ENCODE measurements around the gene RPS21. TPM values are rescaled to one million over a fixed set of nuclear protein-coding genes. Genes with fewer than 3 reads are reported as not detected.

Gene RPS21
- total and polyA plus RNA-seq, 10 of the 15 experiments (the other 5 are each of a cell fraction or from before 2014, with no cell fraction given): 1,474 to 4,987 (median 2,439) TPM

DNA sequence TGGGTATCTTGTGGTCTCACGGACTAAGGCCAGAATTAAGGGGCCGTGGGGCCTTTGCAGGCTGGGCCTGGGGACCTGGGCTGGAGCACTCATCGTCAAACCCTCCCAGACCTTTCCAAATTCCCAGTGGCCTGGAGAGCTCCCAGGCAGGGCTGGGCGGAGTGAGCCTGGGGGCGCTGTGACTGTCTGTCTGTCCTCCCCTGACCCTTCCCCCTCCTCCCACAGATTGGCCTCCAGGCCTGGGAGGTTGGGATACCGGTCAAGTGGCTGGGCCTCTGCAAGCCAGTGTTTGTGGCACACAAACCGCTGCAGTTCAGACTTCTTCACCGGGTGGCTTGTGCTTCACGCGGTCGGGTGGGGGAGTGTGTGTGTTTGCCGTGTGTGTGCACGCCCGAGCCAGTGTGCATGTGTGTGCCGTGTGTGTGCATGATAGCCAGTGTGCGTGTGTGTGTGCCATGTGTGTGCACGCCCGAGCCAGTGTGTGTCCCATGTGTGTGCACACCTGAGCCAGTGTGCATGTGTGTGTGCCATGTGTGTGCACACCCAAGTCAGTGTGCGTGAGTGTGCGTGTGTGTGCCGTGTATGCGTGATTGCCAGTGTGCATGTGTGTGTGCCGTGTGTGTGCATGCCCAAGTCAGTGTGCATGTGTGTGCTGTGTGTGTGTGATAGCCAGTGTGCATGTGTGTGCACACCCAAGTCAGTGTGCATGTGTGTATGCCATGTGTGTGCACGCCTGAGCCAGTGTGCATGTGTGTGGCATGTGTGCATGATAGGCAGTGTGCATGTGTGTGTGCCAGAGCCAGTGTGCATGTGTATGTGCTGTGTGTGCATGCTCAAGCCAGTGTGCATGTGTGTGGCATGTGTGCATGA, 34.2 kb downstream of the RPS21 start:
- in situ Hi-C loops (cut with MboI) (no loop called here), intact Hi-C loops (cut with micrococcal nuclease; ENCODE audit: unreplicated experiment) (no loop called here)
- H3K79me2 ChIP-seq (ENCODE audit: control insufficient read depth, insufficient read depth, low read length): no peaks in the 10 kb centered on the region
- ChIA-PET POLR2A (no interaction called here), CTCF (no interaction called here), SMC1A (ENCODE audit: uncharacterized antibody, unreplicated experiment) (no interaction called here), RAD21 (ENCODE audit: unreplicated experiment) (no interaction called here)
- BruUV-seq (replicated peaks): no TSS peak
- ATAC-seq: no peak
- FAIRE-seq: no peak
- TF ChIP-seq, protein P1, sequence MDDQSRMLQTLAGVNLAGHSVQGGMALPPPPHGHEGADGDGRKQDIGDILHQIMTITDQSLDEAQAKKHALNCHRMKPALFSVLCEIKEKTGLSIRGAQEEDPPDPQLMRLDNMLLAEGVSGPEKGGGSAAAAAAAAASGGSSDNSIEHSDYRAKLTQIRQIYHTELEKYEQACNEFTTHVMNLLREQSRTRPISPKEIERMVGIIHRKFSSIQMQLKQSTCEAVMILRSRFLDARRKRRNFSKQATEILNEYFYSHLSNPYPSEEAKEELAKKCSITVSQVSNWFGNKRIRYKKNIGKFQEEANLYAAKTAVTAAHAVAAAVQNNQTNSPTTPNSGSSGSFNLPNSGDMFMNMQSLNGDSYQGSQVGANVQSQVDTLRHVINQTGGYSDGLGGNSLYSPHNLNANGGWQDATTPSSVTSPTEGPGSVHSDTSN (IDR thresholded peaks at IDR 0.05; ENCODE audit: insufficient replicate concordance, low read depth, low read length): peak; percentile 52
- TF ChIP-seq, protein P2, sequence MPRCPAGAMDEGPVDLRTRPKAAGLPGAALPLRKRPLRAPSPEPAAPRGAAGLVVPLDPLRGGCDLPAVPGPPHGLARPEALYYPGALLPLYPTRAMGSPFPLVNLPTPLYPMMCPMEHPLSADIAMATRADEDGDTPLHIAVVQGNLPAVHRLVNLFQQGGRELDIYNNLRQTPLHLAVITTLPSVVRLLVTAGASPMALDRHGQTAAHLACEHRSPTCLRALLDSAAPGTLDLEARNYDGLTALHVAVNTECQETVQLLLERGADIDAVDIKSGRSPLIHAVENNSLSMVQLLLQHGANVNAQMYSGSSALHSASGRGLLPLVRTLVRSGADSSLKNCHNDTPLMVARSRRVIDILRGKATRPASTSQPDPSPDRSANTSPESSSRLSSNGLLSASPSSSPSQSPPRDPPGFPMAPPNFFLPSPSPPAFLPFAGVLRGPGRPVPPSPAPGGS (IDR thresholded peaks at IDR 0.05; ENCODE audit: borderline replicate concordance, insufficient read depth, low read depth, low read length, poor library complexity, severe bottlenecking): peak; percentile 89
- no peak for TF ChIP-seq RBBP5 (conservative IDR thresholded peaks at IDR 0.05)
- H3K27ac ChIP-seq (ENCODE audit: control insufficient read depth, insufficient read depth): no peak overlapping the region
- no peak overlapping the region for H3K9ac ChIP-seq (ENCODE audit: control insufficient read depth, insufficient read depth, low read length)
- H4K20me1 ChIP-seq (ENCODE audit: control insufficient read depth, insufficient read depth): no peaks in the 10 kb centered on the region
- no peak overlapping the region for H3K4me2 ChIP-seq (ENCODE audit: control insufficient read depth, insufficient read depth)
- H3K27me3 ChIP-seq (replicated peaks in 1 of 2; ENCODE audit: control insufficient read depth in 2 of 2, insufficient read depth in 2 of 2, low read length in 1 of 2): no peaks in the 10 kb centered on the region; a peak in 2 of 4 replicates
- no peak overlapping the region for H2AFZ ChIP-seq (ENCODE audit: control insufficient read depth, low read depth, low read length)
- no peak for DNase-seq (ENCODE audit: low read depth, low spot score)
- H3K36me3 ChIP-seq (ENCODE audit: control insufficient read depth in 2 of 2, insufficient read depth in 2 of 2, low read length in 1 of 2): no peaks in the 10 kb centered on the region
- no peaks in the 10 kb centered on the region for H3K4me1 ChIP-seq (ENCODE audit: control insufficient read depth, insufficient read depth, low read length)
- no peak overlapping the region for H3K4me3 ChIP-seq
- WGBS (ENCODE audit: insufficient coverage, insufficient replicate concordance, low lambda C conversion rate, missing lambda C conversion rate): 61% methylated on average over 24 of the region's 24 CpGs
- H3K9me3 ChIP-seq (replicated peaks; ENCODE audit: control insufficient read depth, insufficient read depth, low read length): no peaks in the 10 kb centered on the region

DNA sequence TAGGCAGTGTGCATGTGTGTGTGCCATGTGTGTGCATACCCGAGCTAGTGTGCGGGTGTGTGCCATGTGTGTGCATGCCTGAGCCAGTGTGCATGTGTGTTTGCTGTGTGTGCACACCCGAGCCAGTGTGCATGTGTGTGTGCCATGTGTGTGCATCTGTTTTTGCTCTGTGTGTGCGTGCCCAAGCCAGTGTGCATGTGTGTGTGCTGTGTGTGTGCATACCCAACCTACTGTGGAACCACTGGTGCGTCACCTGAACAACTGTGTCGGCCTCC, 34.8 kb downstream of the RPS21 start:
- DNase-seq (ENCODE audit: low read depth, low spot score) (no peak), FAIRE-seq (no peak), ATAC-seq (no peak)
- ChIA-PET SMC1A (ENCODE audit: uncharacterized antibody, unreplicated experiment) (no interaction called here), RAD21 (ENCODE audit: unreplicated experiment) (no interaction called here), CTCF (no interaction called here), POLR2A (no interaction called here)
- H3K27ac ChIP-seq (ENCODE audit: control insufficient read depth, insufficient read depth): no peak overlapping the region
- no peak overlapping the region for H2AFZ ChIP-seq (ENCODE audit: control insufficient read depth, low read depth, low read length)
- H3K4me2 ChIP-seq (ENCODE audit: control insufficient read depth, insufficient read depth): no peak overlapping the region
- no TSS peak for BruUV-seq (replicated peaks)
- H3K4me3 ChIP-seq: no peak overlapping the region
- intact Hi-C loops (cut with micrococcal nuclease; ENCODE audit: unreplicated experiment): no loop called here
- no peaks in the 10 kb centered on the region; a peak in 2 of 4 replicates for H3K27me3 ChIP-seq (replicated peaks in 1 of 2; ENCODE audit: control insufficient read depth in 2 of 2, insufficient read depth in 2 of 2, low read length in 1 of 2)
- no peak overlapping the region for H3K9ac ChIP-seq (ENCODE audit: control insufficient read depth, insufficient read depth, low read length)
- H3K36me3 ChIP-seq (ENCODE audit: control insufficient read depth in 2 of 2, insufficient read depth in 2 of 2, low read length in 1 of 2): no peaks in the 10 kb centered on the region
- H3K79me2 ChIP-seq (ENCODE audit: control insufficient read depth, insufficient read depth, low read length): no peaks in the 10 kb centered on the region
- in situ Hi-C loops (cut with MboI): no loop called here
- no peaks in the 10 kb centered on the region for H3K9me3 ChIP-seq (replicated peaks; ENCODE audit: control insufficient read depth, insufficient read depth, low read length)
- WGBS (ENCODE audit: insufficient coverage, insufficient replicate concordance, low lambda C conversion rate, missing lambda C conversion rate): 31% methylated on average over 6 of the region's 6 CpGs
- no peaks in the 10 kb centered on the region for H4K20me1 ChIP-seq (ENCODE audit: control insufficient read depth, insufficient read depth)
- H3K4me1 ChIP-seq (ENCODE audit: control insufficient read depth, insufficient read depth, low read length): no peaks in the 10 kb centered on the region
- TF ChIP-seq IKZF2 (IDR thresholded peaks at IDR 0.05): no peak
- no peak for TF ChIP-seq TCF12 (IDR thresholded peaks at IDR 0.05; ENCODE audit: low read depth, low read length)
- no peak for TF ChIP-seq SP1 (IDR thresholded peaks at IDR 0.05; ENCODE audit: low read depth, low read length)
- TF ChIP-seq RELA (IDR thresholded peaks at IDR 0.05; ENCODE audit: borderline replicate concordance, partially characterized antibody): no peak
- TF ChIP-seq SMAD1 (IDR thresholded peaks at IDR 0.05; ENCODE audit: low read depth, partially characterized antibody): no peak
- TF ChIP-seq CBX5 (IDR thresholded peaks at IDR 0.05; ENCODE audit: low read depth): no peak
- no peak for TF ChIP-seq NR2F1 (conservative IDR thresholded peaks at IDR 0.05)
- no peak for TF ChIP-seq HDAC6 (IDR thresholded peaks at IDR 0.05; ENCODE audit: unreplicated experiment)
- no peak for TF ChIP-seq RB1 (IDR thresholded peaks at IDR 0.05; ENCODE audit: borderline replicate concordance)
- no peak for TF ChIP-seq MYB (IDR thresholded peaks at IDR 0.05; ENCODE audit: borderline replicate concordance, low read depth, low read length)
- TF ChIP-seq ETV6 (conservative IDR thresholded peaks at IDR 0.05 in 1 of 2, IDR thresholded peaks at IDR 0.05 in 1 of 2; ENCODE audit: borderline replicate concordance in 1 of 2, low read depth in 1 of 2): no peak
- no peak for TF ChIP-seq MXI1 (IDR thresholded peaks at IDR 0.05; ENCODE audit: low read depth, low read length)
- TF ChIP-seq CBFB (IDR thresholded peaks at IDR 0.05; ENCODE audit: low read depth): no peak
